ENCODE measurements around the gene NFKBIE.

DNA sequence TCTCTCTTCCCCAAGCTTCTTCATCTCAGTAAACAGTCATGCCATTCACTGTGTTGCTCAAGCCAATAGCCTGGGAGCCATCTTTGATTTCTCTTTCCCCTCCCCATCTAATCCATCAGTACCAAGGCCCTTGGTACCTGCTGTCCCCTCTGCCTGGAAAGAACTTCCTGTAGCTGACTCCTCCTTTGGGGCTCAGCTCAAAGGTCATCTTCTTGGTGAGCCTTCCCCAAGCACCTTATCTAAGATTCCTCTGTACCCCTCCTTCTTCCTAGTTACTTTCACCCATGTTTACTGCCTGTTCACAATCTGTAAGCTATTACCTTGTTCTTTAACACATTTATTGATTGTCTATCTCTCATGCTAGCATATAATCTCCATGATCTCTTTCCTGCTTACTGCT is 44.3 kb upstream of the NFKBIE start:
- TF ChIP-seq, protein P1, sequence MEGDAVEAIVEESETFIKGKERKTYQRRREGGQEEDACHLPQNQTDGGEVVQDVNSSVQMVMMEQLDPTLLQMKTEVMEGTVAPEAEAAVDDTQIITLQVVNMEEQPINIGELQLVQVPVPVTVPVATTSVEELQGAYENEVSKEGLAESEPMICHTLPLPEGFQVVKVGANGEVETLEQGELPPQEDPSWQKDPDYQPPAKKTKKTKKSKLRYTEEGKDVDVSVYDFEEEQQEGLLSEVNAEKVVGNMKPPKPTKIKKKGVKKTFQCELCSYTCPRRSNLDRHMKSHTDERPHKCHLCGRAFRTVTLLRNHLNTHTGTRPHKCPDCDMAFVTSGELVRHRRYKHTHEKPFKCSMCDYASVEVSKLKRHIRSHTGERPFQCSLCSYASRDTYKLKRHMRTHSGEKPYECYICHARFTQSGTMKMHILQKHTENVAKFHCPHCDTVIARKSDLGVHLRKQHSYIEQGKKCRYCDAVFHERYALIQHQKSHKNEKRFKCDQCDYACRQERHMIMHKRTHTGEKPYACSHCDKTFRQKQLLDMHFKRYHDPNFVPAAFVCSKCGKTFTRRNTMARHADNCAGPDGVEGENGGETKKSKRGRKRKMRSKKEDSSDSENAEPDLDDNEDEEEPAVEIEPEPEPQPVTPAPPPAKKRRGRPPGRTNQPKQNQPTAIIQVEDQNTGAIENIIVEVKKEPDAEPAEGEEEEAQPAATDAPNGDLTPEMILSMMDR (IDR thresholded peaks at IDR 0.05), result no peak
- no peak for TF ChIP-seq POLR2A (IDR thresholded peaks at IDR 0.05)
